ENCODE data around the gene IGSF23.
"Not testable (repeated sequence)": the region's sequence is repeated elsewhere in the genome, so short reads cannot be mapped to it uniquely, and the experiment has no call there.

Gene IGSF23

DNA sequence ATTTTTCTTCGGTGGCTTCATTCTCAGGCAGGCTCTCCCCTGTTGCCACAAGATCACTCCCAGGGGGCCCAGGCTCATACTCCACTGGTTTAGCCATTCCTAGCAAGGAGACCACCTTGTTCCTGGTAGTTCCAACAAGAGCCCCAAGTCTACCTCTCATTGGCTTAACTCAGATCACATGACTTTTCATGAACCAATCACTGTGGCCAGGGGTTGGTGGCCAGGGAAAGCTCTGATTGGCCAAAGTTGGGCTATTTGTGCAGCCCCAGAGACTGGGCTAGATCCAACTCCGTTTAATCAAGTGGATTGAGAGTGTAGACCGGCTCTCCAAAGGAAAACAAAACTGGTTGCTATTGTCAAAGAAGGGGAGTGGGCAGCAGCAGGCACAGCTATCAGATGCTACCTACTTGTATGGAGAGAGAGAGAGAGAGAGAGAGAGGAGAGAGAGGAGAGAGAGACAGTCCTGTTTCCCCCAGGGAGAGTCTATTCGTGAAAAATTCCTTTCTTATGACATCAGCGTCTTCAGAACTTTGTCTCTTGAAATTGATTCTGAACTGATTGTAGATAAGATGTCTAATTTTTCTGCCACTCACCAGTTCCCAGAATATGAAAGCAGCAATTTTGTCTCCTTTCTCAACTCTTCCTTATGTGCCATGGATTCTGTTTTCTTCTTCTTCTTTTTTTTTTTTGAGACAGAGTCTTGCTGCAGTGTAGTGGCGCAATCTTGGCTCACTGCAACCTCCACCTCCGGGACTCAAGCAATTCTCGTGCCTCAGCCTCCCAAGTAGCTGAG is 63.9 kb downstream of the IGSF23 start:
- TF ChIP-seq, protein P1, sequence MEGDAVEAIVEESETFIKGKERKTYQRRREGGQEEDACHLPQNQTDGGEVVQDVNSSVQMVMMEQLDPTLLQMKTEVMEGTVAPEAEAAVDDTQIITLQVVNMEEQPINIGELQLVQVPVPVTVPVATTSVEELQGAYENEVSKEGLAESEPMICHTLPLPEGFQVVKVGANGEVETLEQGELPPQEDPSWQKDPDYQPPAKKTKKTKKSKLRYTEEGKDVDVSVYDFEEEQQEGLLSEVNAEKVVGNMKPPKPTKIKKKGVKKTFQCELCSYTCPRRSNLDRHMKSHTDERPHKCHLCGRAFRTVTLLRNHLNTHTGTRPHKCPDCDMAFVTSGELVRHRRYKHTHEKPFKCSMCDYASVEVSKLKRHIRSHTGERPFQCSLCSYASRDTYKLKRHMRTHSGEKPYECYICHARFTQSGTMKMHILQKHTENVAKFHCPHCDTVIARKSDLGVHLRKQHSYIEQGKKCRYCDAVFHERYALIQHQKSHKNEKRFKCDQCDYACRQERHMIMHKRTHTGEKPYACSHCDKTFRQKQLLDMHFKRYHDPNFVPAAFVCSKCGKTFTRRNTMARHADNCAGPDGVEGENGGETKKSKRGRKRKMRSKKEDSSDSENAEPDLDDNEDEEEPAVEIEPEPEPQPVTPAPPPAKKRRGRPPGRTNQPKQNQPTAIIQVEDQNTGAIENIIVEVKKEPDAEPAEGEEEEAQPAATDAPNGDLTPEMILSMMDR (IDR thresholded peaks at IDR 0.05; ENCODE audit: borderline replicate concordance, insufficient read depth, low read depth, low read length): no peak
- H3K4me3 ChIP-seq (ENCODE audit: low read depth, low read length): no peak overlapping the region

DNA sequence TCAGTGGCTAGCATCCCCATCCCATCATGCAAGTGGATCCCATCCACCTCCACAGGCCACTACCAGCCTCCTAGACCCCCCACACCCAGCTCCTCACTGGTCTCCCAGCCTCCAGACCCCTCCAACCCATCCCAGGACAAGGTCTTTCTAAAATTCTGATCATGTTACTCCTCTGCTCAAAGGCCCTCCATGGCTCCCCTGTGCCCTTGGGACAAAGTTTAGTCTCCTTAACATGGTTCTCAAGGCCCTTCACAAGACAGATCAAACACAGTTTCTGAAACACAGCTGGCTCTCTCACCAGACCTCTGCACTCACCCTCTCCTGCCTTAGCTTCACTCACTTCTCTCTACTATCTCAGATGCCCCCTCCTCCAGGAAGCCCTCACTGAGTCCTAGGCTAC is 67.2 kb downstream of the IGSF23 start:
- no peak overlapping the region for H3K4me3 ChIP-seq (ENCODE audit: low read depth, low read length)
- TF ChIP-seq, protein P1 (IDR thresholded peaks at IDR 0.05; ENCODE audit: borderline replicate concordance, insufficient read depth, low read depth, low read length): no peak

DNA sequence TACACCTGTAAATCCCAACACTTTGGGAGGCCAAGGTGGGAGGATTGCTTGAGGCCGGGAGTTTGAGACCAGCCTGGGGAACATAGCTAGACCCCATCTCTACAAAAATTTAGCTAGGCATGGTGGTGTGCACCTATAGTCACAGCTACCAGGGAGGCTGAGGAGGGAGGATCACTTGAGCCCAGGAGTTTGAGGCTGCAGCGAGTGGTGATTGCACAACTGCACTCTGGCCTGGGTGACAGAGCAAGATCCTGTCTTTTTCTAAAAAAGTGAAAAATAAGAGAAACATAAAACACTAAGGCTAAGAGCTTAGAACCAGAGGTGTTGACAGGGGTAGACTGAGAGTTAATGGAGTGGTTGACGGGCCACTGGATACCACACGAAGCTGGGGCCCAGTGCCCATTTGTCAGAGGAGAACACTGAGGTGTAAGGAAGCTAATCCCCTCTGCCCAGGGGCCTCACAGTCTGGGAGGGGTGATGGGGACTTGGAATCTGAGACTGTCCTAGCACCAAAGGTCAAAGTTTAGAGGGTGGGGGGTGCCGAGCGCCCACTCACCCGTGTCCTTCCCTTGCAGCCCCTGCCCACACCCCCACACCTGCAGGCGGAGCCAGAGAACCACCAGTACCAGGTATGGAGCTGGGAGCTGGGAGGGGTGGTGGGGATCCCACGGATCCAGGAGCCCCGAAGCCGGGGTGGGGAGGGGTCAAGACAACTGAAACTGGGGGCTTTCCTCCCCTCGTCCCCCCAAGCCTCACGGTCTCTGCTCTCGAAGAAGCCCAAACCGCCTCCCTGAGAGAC is 68.8 kb downstream of the IGSF23 start:
- no peak overlapping the region for H3K4me3 ChIP-seq (ENCODE audit: low read depth, low read length)
- TF ChIP-seq, protein P1 (IDR thresholded peaks at IDR 0.05; ENCODE audit: borderline replicate concordance, insufficient read depth, low read depth, low read length): no peak

DNA sequence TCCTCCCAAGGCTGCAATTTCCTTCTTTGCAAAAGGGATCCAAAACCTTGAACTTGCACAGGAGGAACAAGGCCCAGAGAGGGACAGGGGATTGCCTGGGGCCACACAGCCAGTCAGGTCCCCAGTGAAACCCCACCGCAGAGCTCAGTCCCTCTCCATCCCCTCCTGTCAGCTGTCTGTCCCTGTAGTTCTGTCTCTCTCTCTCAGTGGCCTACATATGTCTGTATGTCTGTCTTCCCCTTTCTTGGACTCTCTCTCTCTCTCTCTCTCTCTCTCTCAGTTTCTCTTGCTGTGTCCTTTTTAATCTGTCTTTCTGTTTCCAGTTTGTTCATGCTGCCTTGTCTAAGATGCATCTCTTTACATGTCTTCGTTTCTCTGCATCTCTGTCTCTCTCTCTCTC is 69.4 kb downstream of the IGSF23 start:
- no peak overlapping the region for H3K4me3 ChIP-seq (ENCODE audit: low read depth, low read length)
- TF ChIP-seq, protein P1 (IDR thresholded peaks at IDR 0.05; ENCODE audit: borderline replicate concordance, insufficient read depth, low read depth, low read length): no peak

DNA sequence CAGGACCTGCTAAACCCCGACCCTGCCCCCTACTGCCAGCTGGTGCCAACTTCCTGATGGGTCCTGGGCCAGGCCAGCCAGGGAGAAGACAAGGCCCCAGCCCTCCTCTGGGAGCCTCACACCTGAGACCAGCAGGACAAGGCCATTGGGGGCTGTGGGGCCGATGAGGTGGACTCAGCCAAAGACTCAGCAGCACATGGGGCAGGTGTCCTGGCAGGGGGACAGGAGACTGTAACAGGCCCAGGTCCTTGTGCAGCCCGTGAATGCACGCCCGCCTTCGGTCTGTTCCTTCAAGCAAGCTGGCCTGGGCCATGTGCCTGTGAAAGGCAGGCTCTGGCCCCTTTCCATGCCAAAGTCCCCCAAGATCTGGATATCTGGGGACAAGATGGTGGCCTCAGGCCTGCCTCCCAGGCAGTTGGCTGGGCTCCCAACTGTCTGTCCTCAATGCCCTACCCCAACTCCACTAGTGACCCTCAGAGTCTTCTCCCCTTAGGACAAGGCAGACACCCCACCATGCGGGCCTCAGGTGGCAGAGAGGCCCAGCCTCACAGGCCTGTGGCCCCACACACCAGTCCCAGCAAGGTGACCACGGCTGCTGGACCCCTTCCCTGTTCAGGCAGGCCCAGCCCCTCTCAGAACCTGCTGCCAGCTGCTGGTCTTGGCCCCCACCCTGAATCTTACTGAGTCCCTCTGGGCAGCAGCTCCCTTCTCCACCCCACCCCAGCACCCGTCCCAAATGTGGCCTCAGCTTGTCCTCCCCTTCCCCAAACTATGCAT is 70.3 kb downstream of the IGSF23 start:
- TF ChIP-seq, protein P1 (IDR thresholded peaks at IDR 0.05; ENCODE audit: borderline replicate concordance, insufficient read depth, low read depth, low read length): no peak
- no peak overlapping the region for H3K4me3 ChIP-seq (ENCODE audit: low read depth, low read length)

DNA sequence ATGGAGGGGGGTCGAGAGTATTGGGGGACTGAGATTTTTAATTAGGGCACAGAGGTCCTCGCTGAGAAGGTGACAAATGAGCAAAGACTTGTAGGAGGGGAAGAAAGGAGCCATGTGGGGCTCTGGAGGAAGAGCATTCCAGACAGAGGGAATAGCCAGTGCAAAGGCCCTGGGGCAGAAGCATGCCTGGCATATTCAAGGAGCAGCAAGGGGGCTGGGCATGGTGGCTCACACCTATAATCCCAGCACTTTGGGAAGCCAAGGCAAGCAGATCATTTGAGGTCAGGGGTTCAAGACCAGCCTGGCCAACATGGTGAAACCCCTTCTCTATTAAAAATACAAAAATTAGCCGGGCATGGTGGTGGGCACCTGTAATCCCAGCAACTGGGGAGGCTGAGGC is 71.0 kb downstream of the IGSF23 start:
- H3K4me3 ChIP-seq (ENCODE audit: low read depth, low read length): not testable (repeated sequence)

Data from GM12875 (cell line).